ENCODE results near the gene LDLRAD3.

GRCh38 chr11:36091256-36091811 lies 147.5 kb downstream of the LDLRAD3 start:
- TF ChIP-seq POLR2A (IDR thresholded peaks at IDR 0.05) (no peak), CTCF (IDR thresholded peaks at IDR 0.05) (no peak)

Measured in uterus (tissue), 2 donors.